Putamen (tissue), 1 donor: Measurements from ENCODE around the gene LRRFIP2.
"Not testable (repeated sequence)": the region's sequence is repeated elsewhere in the genome, so short reads cannot be mapped to it uniquely, and the experiment has no call there.

ENCODE experiments used
- DNase-seq: peaks from one replicate; pipeline ENCODE4 v3.0.0-alpha.2; 2016; ENCODE audit warnings: low spot score

LRRFIP2 gene, protein sequence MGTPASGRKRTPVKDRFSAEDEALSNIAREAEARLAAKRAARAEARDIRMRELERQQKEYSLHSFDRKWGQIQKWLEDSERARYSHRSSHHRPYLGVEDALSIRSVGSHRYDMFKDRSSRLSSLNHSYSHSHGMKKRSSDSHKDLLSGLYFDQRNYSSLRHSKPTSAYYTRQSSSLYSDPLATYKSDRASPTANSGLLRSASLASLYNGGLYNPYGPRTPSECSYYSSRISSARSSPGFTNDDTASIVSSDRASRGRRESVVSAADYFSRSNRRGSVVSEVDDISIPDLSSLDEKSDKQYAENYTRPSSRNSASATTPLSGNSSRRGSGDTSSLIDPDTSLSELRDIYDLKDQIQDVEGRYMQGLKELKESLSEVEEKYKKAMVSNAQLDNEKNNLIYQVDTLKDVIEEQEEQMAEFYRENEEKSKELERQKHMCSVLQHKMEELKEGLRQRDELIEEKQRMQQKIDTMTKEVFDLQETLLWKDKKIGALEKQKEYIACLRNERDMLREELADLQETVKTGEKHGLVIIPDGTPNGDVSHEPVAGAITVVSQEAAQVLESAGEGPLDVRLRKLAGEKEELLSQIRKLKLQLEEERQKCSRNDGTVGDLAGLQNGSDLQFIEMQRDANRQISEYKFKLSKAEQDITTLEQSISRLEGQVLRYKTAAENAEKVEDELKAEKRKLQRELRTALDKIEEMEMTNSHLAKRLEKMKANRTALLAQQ

DNA sequence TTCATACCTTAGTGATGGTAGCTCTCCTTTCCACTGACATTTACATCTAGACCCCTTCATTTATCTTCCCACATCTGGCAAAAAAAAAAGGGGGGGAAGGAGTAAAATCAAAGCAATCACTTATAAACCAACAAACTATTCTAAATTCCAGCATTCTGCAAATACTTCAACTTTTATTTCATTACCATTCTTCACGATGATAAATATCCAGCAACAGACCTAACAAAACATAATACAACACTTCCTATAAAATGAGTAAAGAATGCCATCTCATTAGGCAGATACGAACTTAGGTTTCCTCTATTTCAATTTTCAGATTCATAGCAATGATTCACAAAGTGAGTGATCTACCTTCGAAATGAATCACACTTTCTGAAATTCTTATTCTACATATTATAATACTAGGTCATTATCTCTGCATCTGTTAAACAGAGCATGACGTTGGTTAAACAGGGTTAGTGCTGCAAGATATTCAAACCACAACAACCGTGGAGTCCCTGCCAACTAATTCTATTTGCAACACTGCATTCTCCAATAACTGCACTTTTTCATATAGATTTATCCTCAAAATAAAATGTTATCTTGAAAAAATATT, at the start of gene LRRFIP2:
Gene LRRFIP2, minus strand, starts transcription at position 51 of the 595 bp plus-strand sequence. CDS start 25,599 bp downstream, outside the sequence.
- DNase-seq: no peak

DNA sequence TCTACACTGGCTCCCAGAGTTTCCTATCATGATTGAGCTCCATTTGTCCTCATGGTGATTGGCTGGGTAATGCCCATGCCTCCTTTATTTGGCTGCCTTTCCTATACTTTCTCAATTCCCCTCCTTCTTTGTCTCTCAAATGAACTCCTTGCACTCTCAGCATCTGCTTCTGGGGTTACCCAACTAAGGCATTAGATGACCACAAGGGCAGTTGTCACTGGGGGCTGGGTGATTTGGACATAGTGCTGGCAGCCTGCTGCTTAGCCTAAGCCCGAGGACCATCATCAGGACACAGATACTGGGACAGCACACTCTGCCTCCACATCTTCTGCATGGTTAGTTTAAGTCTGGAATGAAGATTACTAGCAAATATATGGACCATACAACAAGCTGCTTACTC, 49.2 kb upstream of the LRRFIP2 start:
- DNase-seq: no peak

DNA sequence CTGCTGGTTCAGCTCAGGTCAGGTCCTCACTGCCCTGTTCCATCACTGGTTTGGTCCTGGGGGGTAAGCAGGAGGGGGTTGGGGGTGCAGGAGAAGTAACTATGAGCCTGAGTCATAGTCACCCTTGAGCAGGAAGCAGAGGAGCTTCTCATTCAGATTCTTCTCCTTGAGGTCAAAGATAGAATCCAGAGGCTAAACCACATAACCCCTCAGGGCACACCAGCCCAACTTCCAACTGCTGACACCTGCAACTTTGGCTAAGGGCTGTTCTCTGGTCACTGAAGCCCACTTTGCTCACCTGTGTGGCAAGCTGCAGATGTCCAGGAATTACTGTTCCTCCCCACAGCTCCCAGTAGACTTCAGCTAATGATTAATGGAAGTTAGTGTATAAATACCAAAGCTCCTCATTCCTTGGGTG, 48.8 kb upstream of the LRRFIP2 start:
- no peak for DNase-seq

DNA sequence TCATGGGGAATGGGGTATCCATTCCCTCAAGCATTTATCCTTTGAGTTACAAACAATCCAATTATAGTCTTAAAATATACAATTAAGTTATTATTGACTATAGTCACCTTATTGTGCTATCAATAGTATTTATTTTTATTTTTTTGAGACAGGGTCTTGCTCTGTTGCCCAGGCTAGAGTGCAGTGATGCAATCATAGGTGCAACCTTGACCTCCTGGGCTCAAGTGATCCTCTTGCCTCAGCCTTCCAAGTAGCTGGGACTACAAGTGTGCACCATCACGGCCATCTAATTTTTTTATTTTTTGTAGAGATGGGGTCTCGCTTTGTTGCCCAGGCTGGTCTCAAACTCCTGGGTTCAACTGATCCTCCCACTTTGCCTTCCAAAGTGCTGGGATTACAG, 48.2 kb upstream of the LRRFIP2 start:
- not testable (repeated sequence) for DNase-seq

DNA sequence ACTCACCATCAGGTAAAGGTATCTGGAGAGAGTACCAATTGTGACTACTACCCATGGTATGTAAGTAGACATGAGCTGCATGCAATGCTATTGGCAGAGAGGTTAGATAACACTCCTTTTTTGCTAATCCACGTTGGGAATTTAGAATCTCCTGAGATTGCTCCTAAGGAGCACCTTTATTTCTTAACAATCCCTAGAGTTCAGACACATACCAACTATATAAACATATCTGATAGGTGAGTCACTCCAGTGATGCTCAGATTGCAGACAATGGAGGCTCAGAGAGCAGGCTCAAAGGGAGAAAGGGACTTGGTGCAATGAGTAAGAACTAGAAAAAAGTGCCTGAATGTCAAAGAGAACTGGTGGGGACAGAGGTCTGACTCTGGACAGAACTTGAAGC, 47.0 kb upstream of the LRRFIP2 start:
- DNase-seq: no peak

DNA sequence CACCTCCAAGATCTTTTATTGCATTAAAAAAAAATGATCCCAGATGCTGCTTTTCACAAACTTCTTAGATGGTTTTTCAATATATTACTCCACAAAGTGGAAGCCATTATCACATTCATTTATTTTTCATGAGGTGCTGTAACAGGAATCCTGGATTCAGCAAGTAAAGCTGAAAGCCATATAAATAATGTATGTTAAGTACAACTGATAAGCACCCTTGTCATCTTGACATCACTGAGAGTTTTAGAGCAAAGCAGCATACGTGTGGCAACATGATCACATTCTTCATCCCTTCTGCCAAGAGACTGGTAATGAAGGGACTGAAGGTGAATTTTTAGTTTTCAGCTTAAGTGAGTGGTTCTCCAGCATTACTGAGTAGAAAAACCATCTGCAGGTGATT, 44.9 kb upstream of the LRRFIP2 start:
- no peak for DNase-seq

DNA sequence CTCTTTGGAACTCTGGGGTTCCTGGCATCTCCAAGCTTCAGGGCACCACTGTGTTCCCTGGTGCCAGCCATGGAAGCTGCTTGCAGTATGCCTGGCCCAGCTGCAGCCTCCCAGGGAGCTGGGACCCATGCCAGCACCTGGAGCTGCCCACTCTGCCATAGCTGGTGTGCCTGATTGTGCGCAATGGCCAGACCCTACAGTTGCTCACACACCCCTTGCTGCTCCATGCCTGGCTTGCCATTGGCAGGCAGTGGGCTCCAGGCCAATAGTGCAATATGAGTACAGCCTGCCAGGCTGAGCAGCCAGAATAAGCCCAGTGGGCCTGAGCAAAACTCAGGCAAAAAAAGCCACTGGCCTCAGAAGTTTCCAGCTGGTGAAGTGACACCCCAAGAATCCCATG, 43.8 kb upstream of the LRRFIP2 start:
- DNase-seq: no peak

DNA sequence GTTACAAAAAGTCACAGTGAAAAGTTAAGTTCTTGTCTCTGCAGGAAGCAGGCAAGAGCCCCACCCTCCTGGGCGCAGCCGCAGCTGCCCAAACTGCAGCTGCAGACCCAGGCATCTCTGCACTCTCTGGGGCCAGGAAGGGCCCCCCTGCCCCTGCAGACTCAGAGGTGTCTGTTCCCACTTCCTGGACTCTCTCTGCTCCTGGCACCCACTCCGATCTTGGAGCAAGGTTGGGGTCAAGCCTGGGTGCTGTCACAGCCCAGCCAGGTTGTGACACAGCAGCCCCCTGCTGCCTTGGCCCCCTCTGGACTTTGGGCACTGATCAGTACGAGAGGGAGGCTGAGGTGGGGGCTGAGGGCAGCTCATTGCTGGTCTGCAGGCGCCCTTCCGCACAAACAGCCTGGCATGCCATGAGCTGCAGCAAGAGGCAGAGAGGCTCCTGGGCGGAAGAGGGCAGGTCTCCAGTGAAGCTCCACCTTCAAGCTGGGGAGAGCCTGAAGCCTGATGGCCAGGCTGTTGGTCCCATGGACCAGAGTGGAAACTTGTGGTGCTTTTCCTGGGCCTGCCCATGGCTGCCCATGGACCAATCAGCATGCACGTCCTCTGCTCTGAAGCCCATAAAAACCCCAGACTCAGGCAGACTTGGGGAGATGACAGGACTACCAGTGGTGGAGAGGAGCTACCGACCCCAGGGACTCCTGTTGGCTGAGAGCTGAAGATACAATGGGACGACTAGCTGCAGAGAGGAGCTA, 42.9 kb upstream of the LRRFIP2 start:
- no peak for DNase-seq

DNA sequence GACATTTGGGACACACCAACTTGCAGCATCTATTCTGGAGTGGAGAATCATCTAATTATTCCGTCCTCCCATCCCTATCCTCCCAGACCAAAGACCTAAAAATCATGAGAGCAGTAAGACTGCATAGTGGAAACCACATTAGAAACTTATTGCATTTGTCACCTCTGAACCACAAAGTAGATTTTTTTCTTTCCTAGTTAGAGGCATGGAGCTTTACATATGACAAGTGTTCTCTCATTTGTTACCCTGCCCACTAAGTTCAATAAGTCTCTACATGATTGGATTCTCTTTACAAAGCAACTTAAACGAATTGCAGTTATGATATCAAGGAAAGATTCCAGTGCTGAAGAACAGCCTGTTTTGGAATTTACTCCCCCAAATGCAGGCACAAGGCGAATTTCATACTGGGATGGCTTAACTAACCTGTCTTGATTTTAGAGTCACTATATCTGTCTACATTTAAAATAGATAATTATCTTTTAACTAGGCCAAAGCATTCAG, 42.3 kb upstream of the LRRFIP2 start:
- DNase-seq: no peak

DNA sequence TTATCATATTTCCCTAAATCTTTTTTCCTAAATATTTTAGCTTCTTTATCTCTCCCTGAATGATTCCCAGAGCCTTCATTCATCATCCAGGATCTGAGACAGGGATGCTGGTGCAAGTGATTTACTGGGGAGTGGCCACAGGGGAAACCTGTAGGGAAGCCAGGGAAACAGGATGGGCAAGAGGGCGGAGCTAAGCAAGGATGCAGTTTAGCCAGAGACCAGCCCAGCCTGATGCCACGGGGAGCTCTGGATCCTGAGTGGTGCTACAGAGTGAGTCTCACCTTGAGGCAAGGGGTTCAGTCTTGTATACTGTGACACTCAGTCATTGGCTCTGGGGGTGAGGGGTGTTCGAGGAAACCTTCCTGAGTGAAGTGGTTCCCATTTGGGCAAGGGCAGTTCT, 39.7 kb upstream of the LRRFIP2 start:
- no peak for DNase-seq

DNA sequence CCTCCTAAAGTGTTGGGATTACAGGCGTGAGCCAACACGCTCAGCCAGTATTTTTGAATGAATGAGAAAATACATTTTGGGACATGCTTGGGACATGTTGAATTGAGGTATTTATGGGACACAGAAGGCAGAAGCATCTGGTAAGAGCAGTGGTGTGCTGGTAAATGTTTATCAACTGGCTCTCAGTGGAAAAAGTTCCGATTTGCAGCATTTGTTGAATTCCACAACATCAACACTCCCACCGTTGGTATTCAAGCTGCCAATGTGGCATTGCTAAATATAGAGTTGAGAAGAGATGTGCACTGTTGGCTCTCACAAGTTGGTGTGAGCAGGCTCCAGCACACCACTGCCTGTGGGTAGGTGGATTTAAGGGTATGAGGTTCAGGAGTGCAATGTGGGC, 35.8 kb upstream of the LRRFIP2 start:
- DNase-seq: no peak

DNA sequence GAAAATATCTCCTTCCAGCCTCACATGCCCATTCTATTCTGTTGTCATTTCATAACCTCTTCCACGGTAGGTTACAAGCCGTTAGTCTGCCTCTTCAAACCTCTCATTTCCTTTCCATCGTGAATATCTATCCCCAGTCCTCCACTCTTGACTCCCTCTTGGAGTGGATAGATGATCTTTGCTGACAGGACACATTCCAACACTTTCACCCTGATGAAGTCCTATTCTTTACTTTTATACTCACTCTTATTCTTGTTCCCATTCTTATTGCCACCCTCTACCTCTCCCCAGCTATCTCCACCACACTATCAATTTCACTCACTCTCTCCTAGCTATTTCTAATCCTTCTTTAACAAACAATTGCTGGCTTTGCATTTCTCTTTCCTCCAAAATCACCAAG, 34.2 kb upstream of the LRRFIP2 start:
- not testable (repeated sequence) for DNase-seq

DNA sequence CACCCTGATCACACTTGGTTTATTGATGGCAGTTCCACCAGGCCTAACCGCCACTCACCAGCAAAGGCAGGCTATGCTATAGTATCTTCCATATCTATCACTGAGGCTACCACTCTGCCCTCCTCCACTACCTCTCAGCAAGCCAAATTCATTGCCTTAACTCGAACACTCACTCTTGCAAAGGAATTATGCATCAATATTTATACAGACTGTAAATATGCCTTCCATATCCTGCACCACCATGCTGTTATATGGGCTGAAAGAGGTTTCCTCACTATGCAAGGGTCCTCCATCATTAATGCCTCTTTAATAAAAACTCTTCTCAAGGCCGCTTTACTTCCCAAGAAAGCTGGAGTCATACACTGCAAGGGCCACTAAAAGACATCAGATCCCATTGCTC, 33.6 kb upstream of the LRRFIP2 start:
- not testable (repeated sequence) for DNase-seq

DNA sequence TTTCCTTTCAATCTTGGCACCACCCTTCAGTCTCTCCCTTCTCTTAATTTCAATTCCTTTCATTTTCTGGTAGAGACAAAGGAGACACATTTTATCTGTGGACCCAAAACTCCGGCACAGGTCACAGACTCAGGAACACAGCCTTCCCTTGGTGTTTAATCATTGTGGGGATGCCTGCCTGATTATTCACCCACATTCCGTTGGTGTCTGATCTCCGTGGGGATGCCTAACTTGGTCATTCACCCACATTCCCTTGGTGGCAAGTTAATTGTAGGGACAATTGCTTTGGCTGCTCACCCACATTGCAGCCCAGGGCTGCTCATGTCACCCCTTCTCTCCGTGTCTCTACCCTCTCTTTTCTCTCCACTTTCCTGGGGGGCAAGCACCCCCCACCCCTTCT, 31.7 kb upstream of the LRRFIP2 start:
- not testable (repeated sequence) for DNase-seq

DNA sequence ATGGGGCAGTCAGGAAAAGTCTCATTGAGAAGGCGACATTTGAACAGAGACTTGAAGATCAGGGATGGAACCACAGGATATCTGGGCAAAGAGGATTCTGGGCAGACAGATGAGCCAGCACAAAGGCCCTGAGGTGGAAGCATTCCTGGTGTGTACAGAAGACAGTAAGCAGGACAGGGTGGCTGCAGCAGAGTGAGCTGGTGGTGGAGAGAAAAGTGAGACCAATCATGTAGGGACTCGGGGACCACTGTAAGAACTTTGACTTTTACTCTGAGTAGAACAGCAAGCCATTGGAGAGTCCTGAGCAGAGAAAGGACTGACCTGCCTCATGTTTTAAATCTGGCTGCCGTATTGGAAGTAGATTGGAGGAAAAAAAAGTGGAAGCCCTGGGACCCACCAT, 29.9 kb upstream of the LRRFIP2 start:
- DNase-seq: no peak

DNA sequence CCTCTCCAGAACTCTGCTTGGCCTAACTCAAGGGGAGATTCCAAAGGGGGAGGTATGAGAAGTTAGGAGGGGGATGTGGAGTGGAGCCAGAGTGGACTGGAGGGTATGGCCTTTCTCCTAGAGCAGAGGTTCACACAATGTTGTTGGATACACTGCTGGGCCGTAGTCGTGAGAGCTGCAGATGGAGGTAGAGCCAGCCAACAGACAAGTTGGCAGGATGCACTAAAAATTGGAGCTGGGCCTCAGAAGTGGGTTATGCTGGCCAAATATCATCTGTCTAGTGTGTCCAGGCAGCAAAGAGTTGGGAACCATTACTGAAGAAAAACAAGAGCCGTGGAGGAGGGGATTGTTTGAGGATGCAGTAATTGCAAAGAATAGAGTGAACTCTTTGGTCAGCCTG, 27.7 kb upstream of the LRRFIP2 start:
- no peak for DNase-seq

DNA sequence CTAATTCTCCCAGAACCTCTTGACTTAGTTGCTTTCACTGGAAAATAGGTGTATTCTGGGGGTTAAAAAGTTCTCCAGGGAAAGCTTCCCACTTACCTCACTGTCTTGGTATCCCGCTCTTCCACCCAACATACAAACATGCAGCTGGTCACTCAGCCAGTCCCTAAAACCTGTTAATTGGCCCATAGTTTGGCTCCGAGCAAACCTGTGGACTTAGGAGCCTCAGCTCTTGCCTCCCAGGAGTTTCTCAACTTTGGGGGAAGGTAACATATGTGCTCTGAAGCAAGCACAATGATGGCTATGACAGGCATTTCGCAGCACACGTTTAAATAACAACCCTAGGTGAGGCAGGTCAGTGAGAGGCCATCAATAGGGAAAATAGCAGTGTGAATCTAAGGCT, 25.8 kb upstream of the LRRFIP2 start:
- no peak for DNase-seq

DNA sequence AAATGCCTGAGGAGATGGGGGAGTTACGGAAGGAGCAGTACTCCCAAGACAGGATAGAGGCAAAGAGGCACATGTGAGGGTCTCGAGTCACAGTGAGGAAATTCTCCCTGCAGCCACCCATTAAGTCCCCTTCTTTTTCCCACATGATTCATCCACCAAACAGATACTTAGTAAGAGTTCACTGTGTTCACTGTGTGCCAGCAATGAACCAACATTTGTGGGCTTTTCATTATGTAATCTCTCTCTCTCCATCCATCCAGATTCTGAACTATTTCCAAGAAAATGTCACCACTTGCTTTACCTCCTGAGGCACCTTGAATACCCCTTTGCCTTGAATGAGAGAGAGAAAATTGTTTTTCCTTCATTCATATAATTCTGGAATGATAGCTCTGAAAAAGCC, 24.6 kb upstream of the LRRFIP2 start:
- no peak for DNase-seq

DNA sequence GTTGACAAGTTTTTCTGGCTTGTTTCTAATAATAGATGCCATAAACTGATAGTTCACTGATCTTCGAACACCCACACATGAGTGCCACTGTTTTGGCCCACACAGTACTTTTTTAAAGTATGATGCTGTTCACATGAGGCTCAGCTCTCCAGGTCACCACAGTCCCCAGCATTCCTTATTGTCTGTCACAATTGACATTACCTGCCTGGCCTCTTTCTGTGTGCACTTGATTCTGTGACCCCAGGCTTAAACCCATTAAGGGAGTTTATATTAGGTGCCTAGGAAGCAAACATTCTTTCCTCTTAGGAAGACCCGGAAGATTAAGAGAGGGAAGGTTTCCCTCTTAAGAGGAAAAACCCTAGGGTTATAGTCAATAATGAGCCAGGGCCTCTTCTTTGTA, 24.2 kb upstream of the LRRFIP2 start:
- no peak for DNase-seq

DNA sequence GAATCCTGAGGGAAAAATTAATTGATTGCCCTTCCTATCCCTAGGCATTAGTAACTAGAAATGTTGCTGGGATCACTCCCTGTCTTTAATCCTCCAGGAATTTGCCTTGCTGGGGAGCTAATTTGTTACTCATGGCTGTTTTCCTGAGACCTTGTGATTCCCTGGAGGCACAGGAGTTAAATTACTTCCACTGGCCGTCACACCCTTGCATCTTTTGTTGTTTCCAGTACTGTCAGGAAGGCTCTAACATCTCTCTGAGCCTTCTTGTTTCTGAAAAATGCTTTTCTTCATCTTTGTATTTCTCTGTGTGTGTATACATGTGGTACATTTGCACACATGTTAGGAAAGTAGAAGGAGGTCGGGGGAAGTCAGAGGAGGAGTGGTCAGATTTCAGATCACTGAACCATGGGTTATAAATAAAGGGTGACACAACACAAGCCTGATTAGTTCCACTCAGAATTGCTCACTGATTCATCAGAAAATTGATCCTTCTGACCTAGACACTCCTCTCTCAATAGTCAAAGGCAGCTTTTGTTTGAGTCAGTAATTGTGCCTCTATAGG, 23.5 kb upstream of the LRRFIP2 start:
- DNase-seq: no peak

DNA sequence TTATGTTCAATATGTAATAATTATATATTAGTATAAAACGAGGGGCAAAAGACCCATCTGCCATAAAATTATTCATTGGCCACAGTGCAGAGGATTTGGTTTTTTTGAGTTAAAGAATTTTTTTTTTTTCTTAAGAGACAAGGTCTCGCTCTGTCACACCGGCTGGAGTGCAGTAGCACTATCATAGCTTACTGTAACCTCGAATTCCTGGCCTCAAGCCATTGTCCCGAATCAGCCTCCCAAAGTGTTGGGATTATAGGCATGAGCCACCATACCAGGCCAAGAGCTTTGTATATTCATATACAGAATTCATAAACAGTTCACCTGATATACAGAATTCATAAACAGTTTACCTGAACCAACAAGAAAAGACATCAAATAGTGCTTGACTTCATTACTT, 20.2 kb upstream of the LRRFIP2 start:
- DNase-seq: no peak

DNA sequence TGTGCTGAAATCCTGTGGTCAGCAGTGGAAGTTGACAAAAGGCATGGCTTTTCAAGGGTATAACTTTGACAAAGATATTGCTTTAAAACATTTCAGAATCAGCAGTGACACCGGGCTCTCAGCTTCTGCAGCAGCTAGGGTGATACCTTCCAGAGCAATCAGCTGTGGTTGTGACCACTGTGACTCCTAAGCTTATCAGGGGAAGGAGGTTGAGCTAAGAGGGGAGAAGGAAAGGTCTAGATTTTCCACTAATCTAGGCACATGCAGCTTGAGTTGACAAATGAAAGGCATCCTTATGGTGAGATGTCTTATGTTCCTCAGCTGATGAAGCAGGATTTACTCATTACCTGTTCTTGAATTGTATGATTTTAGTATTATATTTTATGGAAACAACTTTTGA, 16.3 kb upstream of the LRRFIP2 start:
- DNase-seq: no peak
